AG04450 (cell line): ENCODE measurements around the gene REXO4. TPM values are rescaled to one million over a fixed set of nuclear protein-coding genes. Genes with fewer than 3 reads are reported as not detected.

Source experiments
- CTCF ChIA-PET: fragments of 300-600, 350-600 bp; formaldehyde crosslinking; extraction: SDS; loops from one replicate; lab custom pipeline; 2022; ENCODE audit warnings: antibody characterized with exemption, inconsistent platforms; lab: Charles Lee
- POLR2A ChIA-PET: fragments of 350-600 bp; formaldehyde crosslinking; extraction: SDS; loops from one replicate; lab custom pipeline; 2021; ENCODE audit warnings: antibody characterized with exemption, inconsistent platforms; lab: Yijun Ruan, JAX
- DNase-seq: peaks from one replicate; pipeline ENCODE4 v3.0.0-alpha.2; 2011; ENCODE audit warnings: low read depth, low spot score
- H3K27ac ChIP-seq: one replicate; pipeline ENCODE4 v1.5.1; 2012; ENCODE audit warnings: low read depth, low read length, control low read depth
- H3K27me3 ChIP-seq: one replicate; pipeline ENCODE4 v1.6.0; 2012; ENCODE audit warnings: low read length; ENCODE audit not compliant: control insufficient read depth, insufficient read depth
- H3K4me3 ChIP-seq: 2 replicates; pipeline ENCODE4 v1.5.1; 2011; ENCODE audit warnings: mild to moderate bottlenecking, low read depth, low read length, control low read depth
- H3K9me3 ChIP-seq: 2 replicates; pipeline ENCODE4 v1.5.1; 2012; ENCODE audit warnings: low read length; ENCODE audit not compliant: control insufficient read depth, insufficient read depth
- CTCF ChIP-seq: IDR thresholded peaks from 2 replicates; pipeline ENCODE4 v1.5.1; 2011; ENCODE audit warnings: low read depth, low read length, control low read depth, inconsistent platforms
- polyA plus RNA-seq: library from polyadenylated mRNA; depleted of rRNA; stranded (reverse); fragments of >200 nt; gene quantifications from 2 replicates; pipeline ENCODE4 v1.2.3, GENCODE V29; 2011

Gene REXO4
- polyA plus RNA-seq, 1 experiment = 21.0 TPM

- ChIA-PET POLR2A (no interaction called here), CTCF (no interaction called here)
- no peaks in the 10 kb centered on the region for H3K27me3 ChIP-seq
- peaks cover under 1% of the 10 kb centered on the region; the same call in 1 of the 2 replicates for H3K9me3 ChIP-seq
- TF ChIP-seq CTCF = no peak
- no peak overlapping the region for H3K27ac ChIP-seq
- DNase-seq = no peak
- H3K4me3 ChIP-seq = no peak overlapping the region
Measured at GRCh38 chr9:133383438-133383837, 34.4 kb downstream of the REXO4 start.

GRCh38 chr9:133382507-133383141, 35.2 kb downstream of the REXO4 start:
- H3K27ac ChIP-seq = no peak overlapping the region
- DNase-seq = no peak

GRCh38 chr9:133380734-133381133, 37.1 kb downstream of the REXO4 start:
- no peak overlapping the region for H3K4me3 ChIP-seq
- no peak for DNase-seq
- no peak overlapping the region for H3K27ac ChIP-seq
- no peaks in the 10 kb centered on the region for H3K27me3 ChIP-seq
- peaks cover 6% of the 10 kb centered on the region for H3K9me3 ChIP-seq
- TF ChIP-seq CTCF = no peak
- CTCF ChIA-PET = no interaction called here
- POLR2A ChIA-PET = interaction anchor here (0.7 kb wide), 1 partner anchor 19 kb away, joined by 3 read pairs; no protein-coding TSS in a partner anchor

More at GRCh38 chr9:133382507-133383141, 35.2 kb downstream of the REXO4 start:
- POLR2A ChIA-PET = no interaction called here
- TF ChIP-seq CTCF = no peak
- Histone ChIP-seq H3K27me3 (no peaks in the 10 kb centered on the region), H3K4me3 (no peak overlapping the region), H3K9me3 (peaks cover 6% of the 10 kb centered on the region; the same call in 1 of the 2 replicates)
- CTCF ChIA-PET = no interaction called here

- ChIA-PET POLR2A (no interaction called here), CTCF (interaction anchor here (1.2 kb wide), 1 partner anchor 108 kb away, joined by 4 read pairs; no protein-coding TSS in a partner anchor)
- TF ChIP-seq CTCF = no peak
Measured at GRCh38 chr9:133379153-133380086, 38.4 kb downstream of the REXO4 start.

More at GRCh38 chr9:133379153-133380086, 38.4 kb downstream of the REXO4 start:
- DNase-seq = no peak
- Histone ChIP-seq H3K4me3 (no peak overlapping the region), H3K9me3 (peaks cover 6% of the 10 kb centered on the region), H3K27ac (no peak overlapping the region), H3K27me3 (no peaks in the 10 kb centered on the region)
